Kidney epithelial cell (primary cell): Measurements from ENCODE around the gene ACE. TPM values are rescaled to one million over a fixed set of nuclear protein-coding genes. Genes with fewer than 3 reads are reported as not detected.

ENCODE experiments used
- DNase-seq: peaks from one replicate; pipeline ENCODE4 v3.0.0-alpha.2; 2010; ENCODE audit warnings: low read depth
- H3K27me3 ChIP-seq: 2 replicates; pipeline ENCODE4 v1.6.0; 2011; ENCODE audit warnings: low read length; ENCODE audit not compliant: control insufficient read depth, insufficient read depth
- H3K36me3 ChIP-seq: 2 replicates; pipeline ENCODE4 v1.5.1; 2011; ENCODE audit warnings: low read length; ENCODE audit not compliant: control insufficient read depth, insufficient read depth
- H3K4me3 ChIP-seq: 2 replicates; pipeline ENCODE4 v1.5.1; 2011; ENCODE audit warnings: low read depth, mild to moderate bottlenecking, control low read depth, low read length
- CTCF ChIP-seq: IDR thresholded peaks from 2 replicates; pipeline ENCODE4 v1.5.1; 2011; ENCODE audit warnings: mild to moderate bottlenecking, moderate library complexity, low read length, control low read depth, inconsistent platforms; ENCODE audit not compliant: insufficient read depth, poor library complexity, severe bottlenecking
- total RNA-seq: library from RNA; depleted of rRNA; stranded (reverse); fragments of >200 nt; gene quantifications from 2 replicates; pipeline ENCODE4 v1.2.3, GENCODE V29; 2015

Gene ACE
- total RNA-seq, 1 donor from 2014 or later, result 1.5 TPM

GRCh38 chr17:63534078-63534570 is 57.3 kb downstream of the ACE start:
- H3K27me3 ChIP-seq, result peaks cover 22% of the 10 kb centered on the region
- DNase-seq, result no peak
- no peak overlapping the region for H3K4me3 ChIP-seq
- no peak for TF ChIP-seq CTCF
- H3K36me3 ChIP-seq, result no peaks in the 10 kb centered on the region

GRCh38 chr17:63534816-63535455 is 58.1 kb downstream of the ACE start:
- TF ChIP-seq CTCF, result no peak
- peaks cover 29% of the 10 kb centered on the region for H3K27me3 ChIP-seq
- H3K36me3 ChIP-seq, result no peaks in the 10 kb centered on the region
- H3K4me3 ChIP-seq, result no peak overlapping the region
- no peak for DNase-seq

GRCh38 chr17:63535640-63536039 is 58.8 kb downstream of the ACE start:
- no peaks in the 10 kb centered on the region for H3K36me3 ChIP-seq
- no peak overlapping the region for H3K4me3 ChIP-seq
- no peak for TF ChIP-seq CTCF
- no peak for DNase-seq
- H3K27me3 ChIP-seq, result peaks cover 30% of the 10 kb centered on the region

GRCh38 chr17:63537001-63537400 is 60.1 kb downstream of the ACE start:
- H3K27me3 ChIP-seq, result peaks cover 33% of the 10 kb centered on the region
- no peak for TF ChIP-seq CTCF
- H3K4me3 ChIP-seq, result no peak overlapping the region
- DNase-seq, result no peak
- H3K36me3 ChIP-seq, result no peaks in the 10 kb centered on the region

GRCh38 chr17:63537991-63538692 is 61.3 kb downstream of the ACE start:
- peaks cover 30% of the 10 kb centered on the region for H3K27me3 ChIP-seq
- H3K36me3 ChIP-seq, result no peaks in the 10 kb centered on the region
- DNase-seq, result no peak
- H3K4me3 ChIP-seq, result no peak overlapping the region
- TF ChIP-seq CTCF, result no peak
